Endothelial cell (in vitro differentiated cells): ENCODE data around the gene SCLY. TPM values are rescaled to one million over a fixed set of nuclear protein-coding genes. Genes with fewer than 3 reads are reported as not detected.

Source experiments
- DNase-seq: peaks from one replicate; pipeline ENCODE4 v3.0.0; 2021; ENCODE audit warnings: low spot score
- H3K27ac Mint-ChIP-seq: one replicate; pipeline ENCODE4 v1.8.0; 2021; ENCODE audit warnings: mixed read lengths, inconsistent platforms; ENCODE audit not compliant: unreplicated experiment
- H3K27me3 Mint-ChIP-seq: one replicate; pipeline ENCODE4 v1.8.0; 2021; ENCODE audit warnings: mild to moderate bottlenecking, moderate library complexity, mixed read lengths, inconsistent platforms; ENCODE audit not compliant: unreplicated experiment
- H3K36me3 Mint-ChIP-seq: one replicate; pipeline ENCODE4 v1.8.0; 2021; ENCODE audit warnings: mild to moderate bottlenecking, low read depth, mixed read lengths, inconsistent platforms; ENCODE audit not compliant: unreplicated experiment
- H3K4me1 Mint-ChIP-seq: one replicate; pipeline ENCODE4 v1.8.0; 2021; ENCODE audit warnings: mild to moderate bottlenecking, mixed read lengths, inconsistent platforms; ENCODE audit not compliant: unreplicated experiment
- H3K4me3 Mint-ChIP-seq: one replicate; pipeline ENCODE4 v1.8.0; 2021; ENCODE audit warnings: mild to moderate bottlenecking, mixed read lengths, inconsistent platforms; ENCODE audit not compliant: unreplicated experiment
- H3K9me3 Mint-ChIP-seq: one replicate; pipeline ENCODE4 v1.8.0; 2021; ENCODE audit warnings: mixed read lengths, inconsistent platforms; ENCODE audit not compliant: unreplicated experiment
- total RNA-seq: library from RNA; stranded (reverse); fragmentation: NEBNext Ultra II Directional; extraction: Animal tissue kit (Norgen Biotek cat#: 25700); gene quantifications from one replicate; pipeline ENCODE4 v1.2.1, GENCODE V29; 2021; ENCODE audit not compliant: unreplicated experiment
- TF ChIP-seq, protein P1 (sequence below): fragments of 200-600 bp; sonication (generic); IDR thresholded peaks from one replicate; pipeline ENCODE4 v1.5.0; 2021; ENCODE audit warnings: antibody characterized with exemption; ENCODE audit not compliant: unreplicated experiment

Gene SCLY
- total RNA-seq, 1 donor from 2014 or later = 17.7 TPM

DNA sequence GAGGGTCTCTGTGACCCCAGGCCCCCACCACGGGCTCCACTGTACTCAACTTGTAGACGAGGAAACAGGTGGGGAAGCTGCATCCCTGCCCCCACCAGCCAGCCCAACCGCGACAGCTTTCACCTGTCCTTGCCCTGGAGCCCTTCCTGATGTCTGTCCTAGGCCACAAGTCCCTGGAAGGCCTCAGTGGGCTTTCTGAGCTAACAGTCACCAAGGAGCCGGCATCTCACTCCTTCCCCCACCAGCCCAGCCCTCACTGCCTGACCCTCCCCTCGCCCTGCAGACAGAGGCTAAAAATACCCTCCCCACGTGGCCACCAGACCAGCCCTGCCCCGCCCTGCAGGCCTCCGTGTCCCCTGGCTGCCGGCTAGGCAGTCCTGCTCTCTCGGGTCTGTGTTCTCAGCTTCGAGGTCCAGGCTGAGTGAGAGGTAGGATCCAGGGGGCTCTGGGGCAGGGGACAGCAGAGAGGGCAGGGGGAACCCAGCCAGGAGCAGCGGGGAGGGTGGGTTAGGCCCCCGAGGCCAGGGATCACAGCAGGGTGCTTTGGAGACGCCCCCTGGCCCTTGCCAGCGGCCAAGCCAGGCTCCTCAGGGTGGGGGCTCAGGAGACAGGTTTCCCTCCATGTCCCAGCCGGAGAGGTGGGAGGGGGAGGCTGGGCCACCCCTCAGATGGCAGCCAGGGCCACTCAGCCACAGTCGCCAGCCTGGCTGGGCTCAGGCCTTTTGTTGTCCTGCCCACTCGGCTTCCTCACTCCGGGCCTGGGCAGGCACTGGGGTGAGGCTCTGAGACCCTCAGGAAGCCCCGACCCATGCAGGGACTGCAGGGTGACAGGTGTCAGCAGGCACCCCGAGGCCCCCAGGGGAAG lies 77.8 kb downstream of the SCLY start, which contains the start of gene KLHL30:
TSS of gene KLHL30 (plus strand) at position 338 of the 865 bp plus-strand sequence. CDS start 2,087 bp downstream, outside the sequence.
- H3K27me3 Mint-ChIP-seq = peaks cover 10% of the 10 kb centered on the region
- H3K4me1 Mint-ChIP-seq = peaks cover 3% of the 10 kb centered on the region
- no peak within 1 kb of the TSS for H3K27ac Mint-ChIP-seq
- no peak for DNase-seq
- H3K36me3 Mint-ChIP-seq = peaks cover 3% of the 10 kb centered on the region
- H3K9me3 Mint-ChIP-seq = no peaks in the 10 kb centered on the region
- no peak within 1 kb of the TSS for H3K4me3 Mint-ChIP-seq
- TF ChIP-seq, protein P1, sequence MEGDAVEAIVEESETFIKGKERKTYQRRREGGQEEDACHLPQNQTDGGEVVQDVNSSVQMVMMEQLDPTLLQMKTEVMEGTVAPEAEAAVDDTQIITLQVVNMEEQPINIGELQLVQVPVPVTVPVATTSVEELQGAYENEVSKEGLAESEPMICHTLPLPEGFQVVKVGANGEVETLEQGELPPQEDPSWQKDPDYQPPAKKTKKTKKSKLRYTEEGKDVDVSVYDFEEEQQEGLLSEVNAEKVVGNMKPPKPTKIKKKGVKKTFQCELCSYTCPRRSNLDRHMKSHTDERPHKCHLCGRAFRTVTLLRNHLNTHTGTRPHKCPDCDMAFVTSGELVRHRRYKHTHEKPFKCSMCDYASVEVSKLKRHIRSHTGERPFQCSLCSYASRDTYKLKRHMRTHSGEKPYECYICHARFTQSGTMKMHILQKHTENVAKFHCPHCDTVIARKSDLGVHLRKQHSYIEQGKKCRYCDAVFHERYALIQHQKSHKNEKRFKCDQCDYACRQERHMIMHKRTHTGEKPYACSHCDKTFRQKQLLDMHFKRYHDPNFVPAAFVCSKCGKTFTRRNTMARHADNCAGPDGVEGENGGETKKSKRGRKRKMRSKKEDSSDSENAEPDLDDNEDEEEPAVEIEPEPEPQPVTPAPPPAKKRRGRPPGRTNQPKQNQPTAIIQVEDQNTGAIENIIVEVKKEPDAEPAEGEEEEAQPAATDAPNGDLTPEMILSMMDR = no peak

DNA sequence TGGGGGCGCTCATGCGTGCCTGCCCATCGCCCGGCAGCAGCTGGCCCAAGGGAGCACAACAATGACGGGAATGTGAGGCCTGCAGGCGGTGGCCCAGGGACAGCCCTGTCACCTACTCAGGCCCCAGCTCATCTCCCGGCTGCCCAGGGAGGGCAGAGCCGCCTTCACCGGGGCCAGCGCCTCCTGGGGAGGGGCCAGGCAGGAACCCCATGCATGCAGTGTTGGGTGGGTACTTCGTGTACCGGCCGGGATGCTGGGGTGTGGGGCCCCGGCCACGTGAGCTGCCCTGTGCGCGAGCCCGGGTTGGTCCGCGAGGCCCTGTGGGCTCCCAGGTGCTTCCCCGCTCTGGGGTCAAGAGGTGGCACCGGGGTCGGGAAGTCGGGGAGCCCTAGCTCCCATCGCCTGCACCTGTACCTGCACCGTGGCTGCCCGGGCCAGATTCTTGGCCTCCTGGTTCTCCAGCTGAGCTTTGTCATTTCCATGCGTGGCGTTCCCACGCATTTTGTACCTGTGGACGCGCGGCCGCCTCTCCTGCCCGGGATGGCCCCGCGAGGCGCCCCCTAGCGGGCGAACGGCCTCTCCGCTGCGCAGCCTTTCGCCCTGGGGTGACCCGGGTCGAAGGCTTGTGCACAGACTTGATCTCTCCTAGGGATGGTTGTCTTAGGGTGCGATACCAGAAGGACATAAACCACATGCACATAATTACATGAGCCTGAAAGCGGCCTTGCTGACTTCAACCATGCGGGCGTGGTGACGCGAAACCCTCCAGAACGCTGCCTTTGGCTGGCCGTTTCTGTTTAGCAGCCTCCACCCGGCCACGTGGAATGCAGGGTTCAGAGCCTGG lies 78.6 kb downstream of the SCLY start:
- Mint-ChIP-seq H3K27ac (no peak overlapping the region), H3K9me3 (no peaks in the 10 kb centered on the region), H3K36me3 (peaks cover 8% of the 10 kb centered on the region), H3K4me3 (no peak overlapping the region), H3K27me3 (peaks cover 10% of the 10 kb centered on the region), H3K4me1 (peaks cover 3% of the 10 kb centered on the region)
- TF ChIP-seq, protein P1 = peak; percentile 87
- DNase-seq = peak; percentile 58

DNA sequence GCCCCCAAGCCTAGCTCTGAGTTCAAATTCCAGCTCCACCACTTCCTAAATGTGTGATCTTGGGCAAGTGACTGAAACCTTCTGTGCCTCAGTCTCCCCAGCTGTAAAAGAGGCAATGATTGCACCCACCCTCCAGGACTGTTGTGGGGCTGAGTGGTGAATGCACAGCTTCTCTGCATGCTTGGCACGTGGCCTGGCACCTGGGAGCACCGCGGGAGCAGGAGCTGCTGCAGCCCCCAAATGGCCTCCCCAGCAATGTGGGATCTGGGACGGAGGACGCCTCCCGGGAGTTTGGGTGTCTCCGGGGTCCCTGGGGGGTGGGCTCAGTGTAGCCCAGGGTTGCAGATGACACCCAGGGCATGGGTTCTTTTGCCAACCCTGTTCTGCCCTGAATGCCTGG lies 79.2 kb downstream of the SCLY start:
- H3K4me3 Mint-ChIP-seq = no peak overlapping the region
- H3K27me3 Mint-ChIP-seq = peaks cover 10% of the 10 kb centered on the region
- H3K9me3 Mint-ChIP-seq = no peaks in the 10 kb centered on the region
- H3K27ac Mint-ChIP-seq = no peak overlapping the region
- TF ChIP-seq, protein P1 = no peak
- no peak for DNase-seq
- H3K36me3 Mint-ChIP-seq = peaks cover 8% of the 10 kb centered on the region
- peaks cover 3% of the 10 kb centered on the region for H3K4me1 Mint-ChIP-seq

DNA sequence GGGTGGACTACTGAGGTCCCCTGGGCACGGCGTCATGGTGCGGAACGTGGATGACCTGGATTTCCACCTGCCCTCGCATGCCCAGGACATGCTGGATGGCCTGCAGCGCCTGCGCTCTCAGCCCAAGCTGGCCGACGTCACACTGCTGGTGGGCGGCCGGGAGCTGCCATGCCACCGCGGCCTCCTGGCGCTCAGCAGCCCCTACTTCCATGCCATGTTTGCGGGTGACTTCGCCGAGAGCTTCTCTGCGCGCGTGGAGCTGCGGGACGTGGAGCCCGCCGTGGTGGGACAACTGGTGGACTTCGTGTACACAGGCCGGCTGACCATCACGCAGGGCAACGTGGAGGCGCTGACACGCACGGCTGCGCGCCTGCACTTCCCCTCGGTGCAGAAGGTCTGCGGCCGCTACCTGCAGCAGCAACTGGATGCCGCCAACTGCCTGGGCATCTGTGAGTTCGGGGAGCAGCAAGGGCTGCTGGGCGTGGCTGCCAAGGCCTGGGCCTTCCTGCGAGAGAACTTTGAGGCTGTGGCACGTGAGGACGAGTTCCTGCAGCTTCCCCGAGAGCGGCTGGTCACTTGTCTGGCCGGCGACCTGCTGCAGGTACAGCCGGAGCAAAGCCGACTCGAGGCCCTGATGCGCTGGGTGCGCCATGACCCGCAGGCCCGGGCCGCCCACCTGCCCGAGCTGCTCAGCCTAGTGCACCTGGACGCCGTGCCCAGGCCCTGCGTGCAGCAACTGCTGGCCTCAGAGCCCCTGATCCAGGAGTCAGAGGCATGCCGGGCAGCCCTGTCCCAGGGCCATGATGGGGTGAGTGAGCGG lies 80.1 kb downstream of the SCLY start:
- no peak for DNase-seq
- H3K4me1 Mint-ChIP-seq = peaks cover 3% of the 10 kb centered on the region
- no peak overlapping the region for H3K27ac Mint-ChIP-seq
- no peak overlapping the region for H3K4me3 Mint-ChIP-seq
- TF ChIP-seq, protein P1 = no peak
- H3K9me3 Mint-ChIP-seq = no peaks in the 10 kb centered on the region
- H3K36me3 Mint-ChIP-seq = peaks cover 8% of the 10 kb centered on the region
- H3K27me3 Mint-ChIP-seq = peaks cover 10% of the 10 kb centered on the region
